CD4-positive, alpha-beta T cell treated with Interleukin-1 beta for 1 hour (primary cell): ENCODE data around the gene GOLGA8T.
"Not testable (repeated sequence)": the region's sequence is repeated elsewhere in the genome, so short reads cannot be mapped to it uniquely, and the experiment has no call there.

Experiments
- DNase-seq, 2 donors: peaks; one replicate each; pipeline ENCODE4 v3.0.0-alpha.2; 2020 to 2022

The GOLGA8T gene

DNA sequence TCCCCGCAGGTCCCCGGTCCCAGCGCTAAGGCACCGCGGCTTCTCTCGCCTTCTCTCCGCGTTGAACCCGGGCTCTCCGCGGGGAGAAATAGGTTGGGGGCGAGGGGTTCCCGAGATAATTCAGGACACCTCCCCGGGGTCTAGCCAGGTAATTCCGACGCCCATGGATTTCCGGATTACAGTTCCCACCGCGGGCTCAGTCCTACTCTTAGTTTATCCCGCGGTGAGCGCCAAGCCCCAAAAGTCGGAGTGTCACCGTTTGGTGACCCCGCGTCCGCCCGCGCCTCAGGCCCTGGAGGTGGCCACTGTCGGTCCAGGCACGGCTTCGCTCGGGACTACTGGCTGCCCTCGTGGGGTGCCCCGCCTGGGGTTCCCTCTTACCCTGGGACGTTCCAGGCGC lies 56.8 kb downstream of the GOLGA8T start:
- DNase-seq = not testable (repeated sequence)

- DNase-seq = not testable (repeated sequence)
Observed at GRCh38 chr15:30192119-30192745, 57.4 kb downstream of the GOLGA8T start.

DNA sequence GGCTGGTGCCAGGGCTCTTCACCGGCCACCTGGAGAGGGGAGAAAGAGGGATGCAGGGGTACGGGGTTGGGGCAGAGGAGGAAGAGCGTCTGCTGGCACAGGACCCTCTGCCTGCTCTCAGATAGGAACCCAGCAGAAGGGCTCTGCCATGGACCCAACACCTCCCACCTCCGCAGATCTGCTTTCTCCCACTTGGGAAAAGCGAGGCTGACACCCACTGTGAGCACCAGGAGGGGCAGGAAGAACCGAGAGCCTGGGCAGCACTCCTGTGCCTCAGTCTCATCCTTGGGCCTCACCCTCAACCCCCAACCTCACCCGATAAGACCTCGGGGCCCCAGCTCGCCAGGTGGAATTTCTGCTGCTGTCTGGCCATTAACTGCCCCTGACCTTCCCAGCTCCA lies 58.0 kb downstream of the GOLGA8T start:
- DNase-seq = not testable (repeated sequence)
